Stimulated activated CD8-positive, alpha-beta memory T cell treated with anti-CD3 and anti-CD28 coated beads, Interleukin-2, amount 100 ng/mL, for 1 hour (primary cell): ENCODE measurements around the gene MAIP1.
"Not testable (repeated sequence)": the region's sequence is repeated elsewhere in the genome, so short reads cannot be mapped to it uniquely, and the experiment has no call there.

ENCODE experiments used
- DNase-seq, 2 donors: peaks; one replicate each; pipeline ENCODE4 v3.0.0-alpha.2; 2020; ENCODE audit warnings: low read depth in 2 of 2

MAIP1 gene, protein sequence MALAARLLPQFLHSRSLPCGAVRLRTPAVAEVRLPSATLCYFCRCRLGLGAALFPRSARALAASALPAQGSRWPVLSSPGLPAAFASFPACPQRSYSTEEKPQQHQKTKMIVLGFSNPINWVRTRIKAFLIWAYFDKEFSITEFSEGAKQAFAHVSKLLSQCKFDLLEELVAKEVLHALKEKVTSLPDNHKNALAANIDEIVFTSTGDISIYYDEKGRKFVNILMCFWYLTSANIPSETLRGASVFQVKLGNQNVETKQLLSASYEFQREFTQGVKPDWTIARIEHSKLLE

DNA sequence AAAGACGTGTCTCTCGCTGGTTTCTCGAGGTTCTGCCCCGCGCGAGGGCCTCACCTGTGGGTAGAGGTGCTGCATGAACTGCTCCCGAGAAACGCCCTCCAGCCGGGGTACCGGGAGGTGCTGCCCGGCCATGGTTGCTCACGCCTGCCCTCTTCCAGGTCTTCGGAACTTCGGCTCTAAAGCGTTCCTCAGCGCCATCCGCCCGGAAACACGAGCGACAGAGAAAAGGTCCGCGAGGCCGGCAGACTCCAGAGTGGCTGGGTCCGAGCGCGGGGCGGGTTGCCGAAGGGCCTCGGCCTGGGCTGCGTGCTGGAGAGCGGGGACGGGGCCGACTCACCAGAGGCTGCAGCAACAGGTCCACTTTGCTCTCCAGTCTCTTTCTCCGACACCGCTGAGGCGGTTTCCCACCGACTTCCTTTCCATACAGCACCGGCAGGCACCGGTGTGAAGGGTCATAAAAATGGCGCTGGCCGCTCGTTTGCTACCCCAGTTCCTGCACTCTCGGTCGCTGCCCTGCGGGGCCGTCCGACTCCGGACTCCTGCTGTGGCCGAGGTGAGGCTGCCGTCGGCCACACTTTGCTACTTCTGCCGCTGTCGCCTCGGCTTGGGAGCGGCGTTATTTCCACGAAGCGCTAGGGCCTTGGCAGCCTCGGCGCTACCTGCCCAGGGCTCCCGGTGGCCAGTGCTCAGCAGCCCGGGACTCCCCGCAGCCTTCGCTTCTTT is at the start of gene MAIP1, which contains the start of gene TYW5:
MAIP1 (plus strand) TSS at position 244 of the 723 bp plus-strand sequence; CDS start at position 461, 217 bp downstream.
TYW5 (minus strand) TSS at position 153 of the 723 bp plus-strand sequence; CDS start at position 132, 21 bp downstream.
- DNase-seq: peak; percentile 55 to 58

DNA sequence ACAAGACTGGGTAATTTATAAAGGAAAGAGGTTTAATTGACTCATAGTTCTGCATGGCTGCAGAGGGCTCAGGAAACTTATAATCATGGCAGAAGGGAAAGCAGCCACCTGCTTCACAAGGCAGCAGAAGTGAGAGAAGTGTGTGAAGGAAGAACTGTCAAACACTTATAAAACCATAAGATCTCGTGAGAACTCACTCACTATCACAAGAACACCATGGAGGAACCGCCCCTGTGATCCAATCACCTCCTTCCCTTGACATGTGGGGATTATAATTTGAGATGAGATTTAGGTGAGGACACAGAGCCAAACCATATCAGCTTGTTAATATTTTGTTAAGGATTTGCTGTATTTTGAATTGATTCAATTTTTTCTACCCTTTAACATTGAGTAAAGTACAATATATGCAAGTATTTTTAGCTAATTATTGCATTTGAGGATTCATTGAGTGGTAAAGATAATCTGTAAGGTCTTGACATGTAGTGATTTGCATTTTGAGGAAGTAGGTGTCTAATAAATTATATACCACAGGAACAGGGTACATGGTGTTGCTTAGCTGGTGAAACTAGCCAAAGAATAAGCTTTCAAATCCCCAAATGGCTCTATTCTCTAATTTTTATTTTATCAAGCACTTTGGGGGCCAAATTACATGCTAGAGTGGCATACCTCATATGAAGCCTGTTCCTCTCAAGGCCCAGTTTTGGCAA is 48.2 kb upstream of the MAIP1 start:
- no peak for DNase-seq

DNA sequence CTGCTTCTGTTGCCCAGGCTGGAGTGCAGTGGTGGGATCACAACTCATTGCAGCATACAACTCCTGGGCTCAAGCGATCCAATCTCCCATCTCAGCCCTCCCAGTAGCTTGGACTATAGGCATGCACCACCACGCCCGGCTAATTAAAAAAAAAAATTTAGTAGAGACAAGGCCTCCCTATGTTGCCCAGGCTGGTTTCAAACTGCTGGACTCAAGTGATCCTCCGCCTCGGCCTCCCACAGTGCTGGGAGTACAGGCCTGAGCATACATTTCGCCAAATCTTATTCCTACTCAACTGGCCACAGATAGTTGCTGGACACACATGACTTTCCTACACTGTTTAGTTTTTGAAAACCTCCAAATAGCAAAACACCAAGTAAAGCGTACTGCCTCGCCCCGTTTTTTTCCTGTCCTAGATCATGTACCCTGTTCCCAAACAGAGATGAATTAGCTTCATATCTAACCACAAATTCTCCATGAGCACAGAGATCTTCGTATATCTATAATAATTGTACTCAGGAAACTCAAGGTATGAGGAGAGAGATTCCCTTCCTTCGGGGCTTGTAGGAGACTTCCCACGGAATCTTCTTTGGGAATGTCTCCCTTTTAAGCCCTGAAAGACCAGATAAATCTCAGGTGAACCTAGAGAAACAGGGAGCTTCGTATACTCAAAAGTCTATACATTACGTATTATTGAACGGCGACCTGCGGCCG is 44.9 kb upstream of the MAIP1 start:
- no peak for DNase-seq

DNA sequence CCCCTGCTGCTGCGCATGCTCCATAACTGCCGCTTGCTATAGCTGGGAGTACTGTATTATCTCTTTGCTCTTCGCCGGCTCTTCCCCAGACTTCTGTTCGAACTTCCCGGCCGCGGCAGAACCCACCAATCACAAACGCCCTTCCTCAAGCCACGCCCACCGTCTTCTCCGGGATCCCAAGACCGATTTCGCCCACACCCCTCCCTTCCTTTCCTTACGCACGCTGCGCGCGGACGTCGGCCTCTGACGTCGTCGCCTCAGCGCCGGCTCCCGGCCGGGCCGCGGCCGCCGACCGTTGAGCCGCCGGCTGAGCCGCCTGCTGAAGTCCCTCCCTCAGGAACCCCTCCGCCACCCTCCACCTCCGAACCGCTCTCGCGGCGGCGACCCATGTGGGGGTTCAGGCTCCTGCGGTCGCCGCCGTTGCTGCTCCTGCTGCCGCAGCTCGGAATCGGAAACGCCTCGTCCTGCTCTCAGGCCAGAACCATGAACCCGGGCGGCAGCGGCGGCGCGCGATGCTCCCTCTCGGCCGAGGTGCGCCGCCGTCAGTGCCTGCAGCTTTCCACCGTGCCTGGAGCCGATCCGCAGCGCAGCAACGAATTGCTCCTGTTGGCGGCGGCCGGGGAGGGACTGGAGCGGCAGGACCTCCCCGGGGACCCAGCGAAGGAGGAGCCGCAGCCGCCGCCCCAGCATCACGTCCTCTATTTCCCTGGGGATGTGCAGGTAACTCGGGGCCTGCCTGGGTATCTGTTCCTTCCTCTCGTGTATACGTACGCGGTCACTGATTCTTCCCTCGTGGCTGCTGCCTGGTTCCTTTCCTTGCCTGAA is 44.1 kb upstream of the MAIP1 start, which contains the start of gene C2orf69:
C2orf69 (plus strand) TSS at position 242 of the 825 bp plus-strand sequence; CDS start at position 388, 146 bp downstream.
- peak; percentile 78 to 79 for DNase-seq

DNA sequence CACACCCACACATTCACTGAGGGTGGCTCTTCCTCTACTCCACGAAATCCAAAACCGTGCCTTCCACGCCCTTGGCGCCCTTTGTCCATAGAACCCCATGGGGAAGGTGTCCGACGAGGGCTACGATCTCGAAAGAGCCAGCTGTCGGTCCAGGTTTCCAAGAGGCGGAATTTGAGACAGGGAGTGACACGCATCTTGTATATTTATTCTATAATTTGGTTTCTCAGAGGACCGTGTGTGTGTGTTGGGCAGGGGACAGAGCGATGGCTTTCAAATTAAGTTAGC is 43.6 kb upstream of the MAIP1 start:
- DNase-seq: no peak

DNA sequence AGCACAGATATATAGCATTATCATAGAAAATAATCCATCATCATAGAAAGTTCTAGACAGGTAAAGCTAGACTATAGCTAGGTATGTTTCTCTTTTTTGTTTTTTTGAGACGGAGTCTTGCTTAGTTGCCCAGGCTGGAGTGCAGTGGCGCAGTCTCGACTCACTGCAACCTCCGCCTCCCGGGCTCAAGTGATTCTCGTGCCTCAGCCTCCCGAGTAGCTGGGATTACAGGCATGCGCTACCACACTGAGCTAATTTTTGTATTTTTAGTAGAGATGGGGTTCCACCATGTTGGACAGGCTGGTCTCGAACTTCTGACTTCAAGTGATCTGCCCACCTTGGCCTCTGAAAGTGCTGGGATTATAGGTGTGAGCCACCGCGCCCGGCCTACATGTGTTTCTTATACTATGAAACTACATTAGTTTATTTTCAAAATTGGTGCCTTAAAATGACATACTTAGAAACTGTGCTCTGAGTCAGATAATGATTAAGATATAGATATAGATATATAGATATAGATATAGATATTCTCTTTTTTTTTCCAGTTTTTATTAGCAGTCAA is 42.7 kb upstream of the MAIP1 start:
- DNase-seq: not testable (repeated sequence)

DNA sequence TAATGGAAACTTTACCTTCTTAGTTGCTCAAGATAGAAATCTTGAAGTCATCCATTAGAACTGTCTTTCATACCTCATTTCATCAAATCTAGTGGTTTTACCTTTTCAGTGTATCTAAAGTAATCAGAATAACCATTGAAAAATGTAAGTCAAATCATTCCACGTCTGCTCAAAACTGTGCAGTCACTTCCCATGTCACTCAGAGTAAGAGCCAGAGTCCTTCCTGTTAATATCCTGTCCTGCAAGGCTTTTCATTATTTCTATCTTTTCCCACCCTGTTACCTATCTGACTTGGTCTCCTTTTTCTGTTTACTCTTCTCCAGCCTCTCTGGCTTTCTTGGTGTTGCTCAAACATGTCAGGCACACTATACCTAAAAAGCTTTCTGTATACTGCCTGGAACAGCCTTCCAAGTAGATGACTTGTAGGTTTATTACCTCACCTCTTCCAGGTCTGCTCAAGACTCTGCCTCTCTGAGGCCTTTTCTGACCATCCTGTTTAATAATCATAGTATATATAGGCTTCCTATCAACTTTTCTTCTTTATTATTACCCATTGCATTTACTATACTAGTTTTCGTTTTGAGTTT is 40.9 kb upstream of the MAIP1 start:
- DNase-seq: no peak

DNA sequence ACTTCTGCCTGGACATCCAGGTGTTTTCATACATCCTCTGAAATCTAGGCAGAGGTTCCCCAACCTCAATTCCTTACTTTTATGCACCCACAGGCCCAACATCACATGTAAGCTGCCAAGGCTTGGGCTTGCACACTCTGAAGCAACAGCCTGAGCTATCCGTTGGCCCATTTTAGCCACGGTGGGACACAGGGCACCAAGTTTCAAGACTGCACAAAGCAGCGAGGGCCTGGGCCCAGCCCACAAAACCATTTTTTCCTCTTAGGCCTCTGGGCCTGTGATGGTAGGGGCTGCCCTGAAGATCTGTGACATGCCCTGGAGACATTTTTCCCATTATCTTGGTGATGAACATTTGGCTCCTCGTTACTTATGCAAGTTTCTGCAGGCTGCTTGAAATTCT is 38.4 kb upstream of the MAIP1 start:
- no peak for DNase-seq

DNA sequence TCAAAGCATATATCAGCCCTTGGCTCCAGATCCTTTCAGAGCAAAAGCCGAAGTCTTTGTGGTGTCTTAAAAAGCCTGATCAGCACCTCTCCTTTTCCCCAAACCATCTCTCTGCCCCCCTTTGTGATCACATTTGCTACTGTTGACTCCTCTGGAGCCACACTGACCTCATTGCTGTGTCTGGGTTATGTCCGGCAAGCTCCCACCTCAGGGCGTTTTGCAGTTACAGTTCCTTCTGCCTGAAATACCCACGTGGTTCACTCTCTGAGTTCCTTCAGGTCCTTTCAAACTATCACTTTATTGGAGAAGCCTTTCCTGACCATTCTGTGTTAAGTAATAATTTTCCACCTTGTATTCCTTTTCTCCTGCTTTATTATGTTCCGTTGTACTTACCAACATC is 32.5 kb upstream of the MAIP1 start:
- DNase-seq: no peak

DNA sequence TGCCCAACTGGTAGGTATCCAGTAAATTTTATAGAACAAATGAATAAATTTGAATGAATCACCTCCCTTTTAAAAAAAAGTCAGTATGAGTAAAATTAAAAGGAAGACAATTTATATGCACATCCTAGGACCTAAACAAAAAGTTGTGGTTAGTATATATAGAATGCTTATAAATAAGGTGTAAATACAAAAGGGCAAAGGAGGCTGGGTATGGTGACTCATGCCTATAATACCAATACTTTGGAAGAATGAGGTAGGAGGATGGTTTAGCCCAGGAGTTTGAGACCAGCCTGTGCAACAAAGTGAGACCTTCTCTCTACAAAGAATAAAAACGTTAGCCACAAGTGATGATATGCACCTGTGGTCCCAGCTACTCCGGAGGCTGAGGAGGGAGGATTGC is 31.5 kb upstream of the MAIP1 start:
- DNase-seq: no peak

DNA sequence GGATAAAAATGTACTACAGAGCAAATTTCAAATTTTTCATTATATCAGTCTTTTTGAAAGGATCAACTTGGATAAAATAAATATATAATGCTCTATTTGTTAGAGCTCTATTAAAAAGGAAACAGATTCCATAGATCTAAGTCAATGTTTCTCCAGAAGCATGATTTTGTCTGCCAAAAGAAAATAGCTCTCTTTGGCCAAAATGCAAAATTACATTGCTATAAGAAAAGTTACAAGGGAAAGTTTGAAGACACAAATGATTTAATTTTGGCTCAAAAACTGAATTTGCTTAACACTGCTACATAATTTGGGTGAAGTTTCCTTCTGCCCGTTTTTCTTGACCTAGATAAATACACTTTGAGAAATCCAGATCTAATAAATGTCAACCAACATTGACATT is 28.6 kb upstream of the MAIP1 start:
- no peak for DNase-seq

DNA sequence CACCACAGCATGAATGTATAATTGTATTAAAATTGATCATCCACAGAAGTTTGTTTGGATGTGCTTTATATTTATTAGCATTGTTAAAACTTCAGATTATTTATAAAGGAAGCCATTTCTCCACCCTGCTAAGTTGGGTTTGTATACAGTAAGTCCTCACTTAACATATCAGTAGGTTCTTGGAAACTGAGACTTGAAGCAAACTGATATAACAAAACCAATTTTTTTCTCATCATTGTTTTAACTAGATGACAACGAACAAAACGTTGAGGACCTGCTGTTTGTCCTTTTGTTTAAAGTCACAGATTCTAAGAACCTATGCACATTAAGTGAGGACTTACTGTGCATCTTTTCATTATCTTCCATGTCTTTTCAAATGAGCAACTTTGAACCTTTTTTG is 27.2 kb upstream of the MAIP1 start:
- DNase-seq: no peak

DNA sequence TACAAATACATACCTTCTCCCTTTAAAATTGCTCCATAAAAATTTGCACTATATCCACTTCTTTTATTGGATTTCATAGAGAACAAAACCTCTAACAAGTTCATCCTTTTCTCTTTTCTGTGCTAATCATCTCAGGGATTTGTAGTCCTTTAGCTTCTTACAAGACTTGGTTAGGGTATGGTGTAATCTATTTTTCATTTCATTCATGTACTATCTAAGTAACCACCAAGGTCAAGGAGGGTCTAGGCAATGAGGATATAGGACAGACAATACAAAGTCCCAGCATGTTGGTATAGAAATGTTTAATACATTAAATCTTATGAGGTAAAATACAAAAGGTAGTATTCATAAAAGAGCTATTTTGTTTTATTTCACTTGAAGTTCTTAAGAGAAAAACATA is 26.8 kb upstream of the MAIP1 start:
- DNase-seq: no peak

DNA sequence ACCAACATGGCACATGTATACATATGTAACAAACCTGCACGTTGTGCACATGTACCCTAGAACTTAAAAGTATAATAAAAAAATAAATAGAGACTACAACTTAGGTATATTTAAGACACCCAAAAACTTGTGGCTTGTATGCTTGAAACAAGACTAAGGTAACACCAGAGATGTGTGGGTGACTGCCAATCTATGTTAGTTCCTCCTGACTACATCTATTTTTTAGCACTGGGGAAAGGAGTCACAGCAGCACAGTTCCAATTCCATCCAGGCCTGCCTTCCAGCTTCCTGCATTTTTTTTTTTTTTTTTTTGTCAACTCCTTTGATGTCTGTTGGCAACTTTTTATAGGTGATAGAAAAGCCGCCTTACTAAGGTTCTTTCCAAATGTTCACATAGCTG is 26.1 kb upstream of the MAIP1 start:
- DNase-seq: no peak

DNA sequence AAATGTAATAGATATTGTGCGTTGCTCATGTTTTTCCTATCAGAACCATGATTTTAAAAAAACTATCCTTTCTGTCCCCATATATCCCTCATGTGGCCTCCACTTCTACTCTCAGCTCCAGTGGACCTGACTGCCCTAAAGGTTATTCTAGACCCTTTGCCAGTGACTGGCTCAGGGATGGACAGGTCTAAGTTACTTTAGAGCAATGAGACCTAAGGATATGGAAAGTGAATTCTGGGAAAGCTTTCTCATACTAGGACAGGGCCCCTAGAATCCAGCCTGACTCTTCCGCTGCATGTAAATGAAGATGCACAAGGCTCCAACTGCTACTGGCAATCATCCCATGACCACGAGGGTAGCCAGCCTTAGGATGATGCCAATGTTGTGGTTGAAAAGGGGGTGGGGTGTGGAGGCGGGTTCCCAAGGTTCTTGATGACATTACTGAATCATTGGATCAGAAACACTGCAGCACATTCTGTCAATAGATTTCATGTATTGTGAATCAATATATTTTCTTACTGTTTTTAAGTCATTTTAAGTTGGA is 23.0 kb upstream of the MAIP1 start:
- no peak for DNase-seq

DNA sequence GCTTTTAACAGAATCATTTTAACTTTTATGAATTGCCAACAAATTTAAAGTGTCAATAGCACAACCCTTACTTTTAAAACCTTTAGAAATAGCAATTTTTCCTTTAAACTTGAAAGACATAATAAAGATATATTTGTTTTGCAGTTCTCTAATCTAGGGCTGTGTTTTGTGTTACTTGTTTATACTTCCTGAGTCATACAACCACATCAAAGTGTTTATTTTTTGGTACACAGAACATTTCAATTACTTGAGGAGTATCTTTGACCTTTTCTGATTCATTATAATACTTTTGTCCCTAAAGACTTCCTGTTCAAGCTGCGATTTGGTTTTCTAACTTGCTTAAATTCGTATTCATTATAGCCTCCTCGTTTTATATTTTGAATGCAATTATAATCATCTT is 21.9 kb upstream of the MAIP1 start:
- no peak for DNase-seq

DNA sequence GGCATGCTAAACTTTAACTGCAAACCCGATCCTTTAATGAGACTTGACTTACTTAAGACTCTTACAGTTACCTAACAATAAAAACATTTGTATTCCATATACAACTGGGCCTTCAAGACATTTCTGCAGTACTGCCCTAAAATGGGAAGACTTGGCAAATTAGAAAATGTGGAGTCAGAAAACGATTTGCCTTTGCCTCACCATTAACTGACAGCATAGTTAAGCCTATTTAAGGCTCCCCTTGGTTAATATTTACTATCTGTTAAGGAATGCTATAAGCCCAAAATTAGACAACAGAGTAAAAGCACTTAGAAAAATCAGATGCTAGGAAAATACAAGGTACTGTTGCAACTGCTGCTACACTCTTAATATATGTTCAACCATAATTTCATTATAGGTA is 18.8 kb upstream of the MAIP1 start:
- no peak for DNase-seq

DNA sequence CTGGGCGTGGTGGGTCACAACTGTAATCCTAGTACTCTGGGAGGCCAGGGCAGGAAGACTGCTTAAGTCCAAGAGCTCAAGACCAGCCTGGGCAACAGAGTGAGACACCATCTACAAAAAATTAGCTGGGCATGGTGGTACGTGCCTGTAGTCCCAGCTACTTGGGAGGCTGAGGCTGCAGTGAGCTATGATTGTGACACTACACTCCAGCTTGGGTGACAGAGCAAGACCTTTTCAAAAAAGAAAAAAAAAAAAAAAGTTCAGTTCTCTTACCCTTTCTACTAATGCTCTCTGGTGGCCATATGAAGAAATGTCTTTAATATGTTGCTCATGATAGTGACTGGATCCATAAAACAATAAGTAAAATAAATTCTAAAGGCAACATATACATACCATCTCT is 15.0 kb upstream of the MAIP1 start:
- no peak for DNase-seq

DNA sequence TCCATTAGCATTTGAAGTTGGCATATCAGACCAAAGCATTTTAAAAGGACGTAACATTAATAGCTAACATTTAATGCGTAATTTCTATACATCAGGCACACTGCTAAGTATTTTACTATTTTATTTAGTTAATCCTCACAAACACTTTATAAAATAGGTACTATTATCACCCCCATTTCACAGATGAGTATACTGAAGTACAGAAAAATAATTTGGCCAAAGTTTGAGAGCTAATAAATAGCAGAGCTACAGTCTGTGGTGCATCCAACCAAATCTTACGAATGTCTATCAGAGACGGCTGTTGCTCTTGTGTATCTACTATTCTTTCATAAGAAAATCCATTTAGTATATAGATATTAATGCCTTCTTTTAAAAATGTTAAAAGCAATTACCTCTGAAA is 12.0 kb upstream of the MAIP1 start:
- DNase-seq: no peak

DNA sequence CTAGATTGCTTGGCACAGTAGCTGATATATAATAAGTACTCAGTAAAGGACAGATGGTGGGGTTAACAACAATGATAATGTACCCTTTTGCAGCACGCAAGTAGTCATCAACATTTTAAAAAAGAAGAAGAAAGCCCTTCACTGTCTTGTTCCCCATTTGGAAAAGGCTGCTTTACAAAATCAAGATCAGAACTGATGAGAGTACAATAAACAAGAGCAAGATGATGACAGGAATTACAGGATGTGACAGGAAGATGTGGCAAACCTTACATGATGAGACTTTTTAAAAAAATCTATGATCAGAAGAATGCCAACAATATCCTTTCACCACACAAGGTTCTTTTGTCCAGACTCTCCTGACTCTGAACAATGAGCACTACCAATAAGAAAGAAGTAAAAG is 9.2 kb upstream of the MAIP1 start:
- DNase-seq: no peak
